ENCODE data around the gene KCP.
A peak's percentile ranks its signal among the peaks of the same experiment; 100 is the strongest.

Gene KCP

GRCh38 chr7:128939075-128939860 is 28.8 kb upstream of the KCP start:
- no peak for DNase-seq (ENCODE audit: low read depth)

- no peak for DNase-seq (ENCODE audit: low read depth)
Observed at GRCh38 chr7:128938544-128939074, 28.1 kb upstream of the KCP start.

- no peak for DNase-seq (ENCODE audit: low read depth)
Observed at GRCh38 chr7:128937647-128938543, 27.4 kb upstream of the KCP start, which contains the start of gene IRF5. IRF5 (plus strand) TSS chr7:128937927; CDS start chr7:128942082, 4,155 bp downstream.

GRCh38 chr7:128937271-128937646 is 26.8 kb upstream of the KCP start:
- DNase-seq (ENCODE audit: low read depth) = no peak

- no peak for DNase-seq (ENCODE audit: low read depth)
Observed at GRCh38 chr7:128936798-128937197, 26.3 kb upstream of the KCP start.

GRCh38 chr7:128935342-128935730 is 24.8 kb upstream of the KCP start:
- no peak for DNase-seq (ENCODE audit: low read depth)

GRCh38 chr7:128934361-128935341 is 24.1 kb upstream of the KCP start:
- DNase-seq (ENCODE audit: low read depth) = no peak

GRCh38 chr7:128933180-128933891 is 22.8 kb upstream of the KCP start:
- no peak for DNase-seq (ENCODE audit: low read depth)

GRCh38 chr7:128932862-128933179 is 22.3 kb upstream of the KCP start:
- DNase-seq (ENCODE audit: low read depth) = no peak

- DNase-seq (ENCODE audit: low read depth) = no peak
Observed at GRCh38 chr7:128931965-128932861, 21.7 kb upstream of the KCP start.

GRCh38 chr7:128931190-128931798 is 20.8 kb upstream of the KCP start:
- no peak for DNase-seq (ENCODE audit: low read depth)

GRCh38 chr7:128928882-128929788 is 18.6 kb upstream of the KCP start:
- DNase-seq (ENCODE audit: low read depth) = no peak

- DNase-seq (ENCODE audit: low read depth) = no peak
Observed at GRCh38 chr7:128928159-128928813, 17.8 kb upstream of the KCP start.

- DNase-seq (ENCODE audit: low read depth) = no peak
Observed at GRCh38 chr7:128924707-128925588, 14.4 kb upstream of the KCP start.

GRCh38 chr7:128923411-128923800 is 12.9 kb upstream of the KCP start:
- DNase-seq (ENCODE audit: low read depth) = peak; percentile 15

GRCh38 chr7:128922496-128923410 is 12.2 kb upstream of the KCP start:
- DNase-seq (ENCODE audit: low read depth) = no peak
